K562 (cell line): Measurements from ENCODE around the gene KMT2D. TPM values are rescaled to one million over a fixed set of nuclear protein-coding genes. Genes with fewer than 3 reads are reported as not detected.
A peak's percentile ranks its signal among the peaks of the same experiment; 100 is the strongest.

Experiments used
- ATAC-seq: fragments of 200-7000 bp; cut with Tn5 transposase; 3 replicates; pipeline ENCODE4 v1.9.1; 2020; ENCODE audit warnings: moderate library complexity
- BruUV-seq: library from RNA; stranded (reverse); fragments of 400-500 nt; replicated peaks from 2 replicates; lab custom pipeline; 2021; lab: Mats Ljungman, UMichigan
- CTCF ChIA-PET: fragments of 300-600 bp; formaldehyde crosslinking; extraction: SDS; loops from one replicate; lab custom pipeline; 2021; ENCODE audit warnings: low intra/inter-chr PET ratio; lab: Yijun Ruan, JAX
- POLR2A ChIA-PET: fragments of 300-600, 350-650 bp; sonication (Branson Sonifier 250); formaldehyde crosslinking; extraction: SDS; loops from one replicate; lab custom pipeline; 2021; ENCODE audit warnings: antibody characterized with exemption, inconsistent platforms; lab: Yijun Ruan, JAX
- DNase-seq, 4 experiments: peaks; one replicate each; pipeline versions ENCODE4 v3.0.0 to v3.0.0-alpha.2; 2011 to 2018; ENCODE audit warnings: low spot score in 3 of 4, mixed read lengths in 3 of 4; ENCODE audit errors: extremely low read depth in 1 of 4
- FAIRE-seq: peaks from 2 replicates; lab custom pipeline; 2011; peaks lifted over from hg19 to GRCh38; lab: Jason Lieb, UNC
- H2AFZ ChIP-seq: 2 replicates; pipeline ENCODE4 v1.6.0; 2011; ENCODE audit warnings: low read depth, low read length, control low read depth, inconsistent platforms
- H3K27ac ChIP-seq: fragments of 200-600 bp; 3 replicates; pipeline ENCODE4 v1.8.0; 2011; ENCODE audit warnings: low read depth, mild to moderate bottlenecking, control low read depth, inconsistent platforms, low read length, moderate library complexity, mixed read lengths; ENCODE audit errors: extremely low read depth
- H3K27me3 ChIP-seq, 2 experiments: fragments of 300-600 bp in 1 of 2; 2 replicates in 1 of 2; 3 replicates in 1 of 2; pipeline versions ENCODE4 v1.6.0 to v1.8.0; 2011; ENCODE audit warnings: inconsistent platforms in 2 of 2, low read length in 2 of 2, mild to moderate bottlenecking in 1 of 2, mixed read lengths in 1 of 2, moderate library complexity in 1 of 2; ENCODE audit not compliant: control insufficient read depth in 2 of 2, insufficient read depth in 2 of 2
- H3K36me3 ChIP-seq: fragments of 300-600 bp; 3 replicates; pipeline ENCODE4 v1.8.0; 2011; ENCODE audit warnings: mild to moderate bottlenecking, low read length, inconsistent platforms; ENCODE audit not compliant: control insufficient read depth, insufficient read depth
- H3K4me1 ChIP-seq, 2 experiments: fragments of 200-600 bp in 1 of 2; replicated peaks in 1 of 2; 2 replicates in 1 of 2; 3 replicates in 1 of 2; pipeline versions ENCODE4 v1.5.1 to v1.8.0; 2011; ENCODE audit warnings: inconsistent platforms in 2 of 2, low read length in 2 of 2, mild to moderate bottlenecking in 1 of 2, mixed read lengths in 1 of 2, moderate library complexity in 1 of 2; ENCODE audit not compliant: control insufficient read depth in 2 of 2, insufficient read depth in 2 of 2
- H3K4me2 ChIP-seq: 2 replicates; pipeline ENCODE4 v1.6.1; 2011; ENCODE audit warnings: low read length, control low read depth, inconsistent platforms, mixed read lengths; ENCODE audit not compliant: insufficient read depth
- H3K4me3 ChIP-seq: fragments of 200-600 bp; sonication (generic), shearing (Covaris generic); 2 replicates; pipeline ENCODE4 v1.5.1; 2016; ENCODE audit warnings: control low read depth, inconsistent platforms
- H3K79me2 ChIP-seq: fragments of 200-600 bp; 3 replicates; pipeline ENCODE4 v1.8.0; 2011; ENCODE audit warnings: low read length, inconsistent platforms; ENCODE audit not compliant: control insufficient read depth, insufficient read depth
- H3K9ac ChIP-seq, 2 experiments: 2 replicates each; pipeline versions ENCODE4 v1.6.0 to v1.6.1; 2011; ENCODE audit warnings: low read depth in 2 of 2, low read length in 2 of 2, control low read depth in 1 of 2, inconsistent platforms in 1 of 2, mild to moderate bottlenecking in 1 of 2, mixed read lengths in 1 of 2; ENCODE audit not compliant: insufficient read depth in 1 of 2
- H3K9me1 ChIP-seq: one replicate; pipeline ENCODE4 v1.6.0; 2011; ENCODE audit warnings: inconsistent platforms, mild to moderate bottlenecking, low read length, moderate library complexity; ENCODE audit not compliant: control insufficient read depth, insufficient read depth
- H3K9me3 ChIP-seq: replicated peaks from 2 replicates; pipeline ENCODE4 v1.5.1; 2011; ENCODE audit warnings: low read depth, low read length, inconsistent platforms; ENCODE audit not compliant: control insufficient read depth, insufficient read depth
- H4K20me1 ChIP-seq: replicated peaks from 2 replicates; pipeline ENCODE4 v1.6.1; 2011; ENCODE audit warnings: low read length, inconsistent platforms, mixed read lengths; ENCODE audit not compliant: control insufficient read depth, insufficient read depth
- NRF1 ChIP-seq, 2 experiments: fragments of 450-650 bp; IDR thresholded peaks in 1 of 2; conservative IDR thresholded peaks in 1 of 2; 2 replicates each; pipeline ENCODE4 v1.6.1; 2014; ENCODE audit warnings: mild to moderate bottlenecking in 2 of 2
- POLR2G ChIP-seq: fragments of 200-400 bp; formaldehyde crosslinking; IDR thresholded peaks from 2 replicates; pipeline ENCODE4 v1.6.1; 2017; ENCODE audit warnings: low read depth, mild to moderate bottlenecking, antibody characterized with exemption, low read length, moderate library complexity
- RBFOX2 ChIP-seq: fragments of 200-400 bp; formaldehyde crosslinking; IDR thresholded peaks from 2 replicates; pipeline ENCODE4 v1.6.1; 2017; ENCODE audit warnings: low read depth, mild to moderate bottlenecking, low read length, moderate library complexity
- RNF219 ChIP-seq: fragments of 250-450 bp; sonication (Bioruptor Pico); IDR thresholded peaks from 2 replicates; pipeline ENCODE4 v1.5.0; 2022; ENCODE audit warnings: mild to moderate bottlenecking
- STAT5A ChIP-seq: IDR thresholded peaks from 2 replicates; pipeline ENCODE4 v1.6.1; 2012; ENCODE audit warnings: low read length, inconsistent platforms, borderline replicate concordance
- YY1 ChIP-seq, 3 experiments: IDR thresholded peaks; 2 replicates each; pipeline ENCODE4 v1.6.1; 2011; ENCODE audit warnings: low read length in 2 of 3, mild to moderate bottlenecking in 2 of 3, moderate library complexity in 2 of 3, borderline replicate concordance in 1 of 3, control low read depth in 1 of 3, low read depth in 1 of 3; ENCODE audit not compliant: insufficient read depth in 3 of 3, insufficient replicate concordance in 2 of 3, control insufficient read depth in 1 of 3, insufficient read length in 1 of 3; ENCODE audit errors: extremely low read depth in 1 of 3
- ZNF507 ChIP-seq: conservative IDR thresholded peaks from 2 replicates; pipeline ENCODE4 v1.6.1; 2017; ENCODE audit warnings: missing genetic modification characterization, missing compliant biosample characterization
- ZNF717 ChIP-seq: fragments of 250-450 bp; sonication (Bioruptor Pico); IDR thresholded peaks from 2 replicates; pipeline ENCODE4 v1.5.0; 2021
- whole genome bisulfite sequencing: fragments of 100-300 bp; shearing (Covaris generic); methylation state at CpG from one replicate; pipeline ENCODE4 v1.1.6; 2016; ENCODE audit warnings: low coverage, mixed read lengths; ENCODE audit not compliant: insufficient coverage; ENCODE audit errors: missing lambda C conversion rate; 5-methylcytosine and 5-hydroxymethylcytosine counted together
- in situ Hi-C: fragments of 300-500 bp; cut with MboI; formaldehyde crosslinking; loops from 4 replicates; pipeline ENCODE4 v1.15.0; 2018; ENCODE audit warnings: inconsistent platforms, mixed read lengths
- intact Hi-C: fragments of 100-400 bp; cut with micrococcal nuclease; formaldehyde crosslinking; loops from 2 replicates; pipeline ENCODE4 v1.14.2; 2022
- polyA plus RNA-seq, 8 experiments: library from polyadenylated mRNA; depleted of rRNA in 4 of 8; stranded (reverse) in 5 of 8; unstranded in 3 of 8; fragments of >200 nt; fragmentation: Nextera tagmentation in 2 of 8; fragmentation: Illumina TruSeq in 1 of 8; extraction: Ambion mirVana in 2 of 8; extraction: Trizol in 1 of 8; gene quantifications; 2 replicates each; pipeline versions ENCODE4 v1.2.1 to v1.2.3, GENCODE V29; 2011 to 2014; ENCODE audit warnings: inconsistent platforms in 1 of 8, missing spikeins in 1 of 8
- total RNA-seq, 7 experiments: library from RNA; depleted of rRNA in 6 of 7; stranded (reverse); fragments of >200 nt in 6 of 7; fragmentation: Illumina TruSeq in 2 of 7; extraction: Trizol in 2 of 7; gene quantifications; 2 replicates each; pipeline versions ENCODE4 v1.2.1 to v1.2.3, GENCODE V29; 2011 to 2021; ENCODE audit warnings: low replicate concordance in 1 of 7

Gene KMT2D
- total and polyA plus RNA-seq, 9 of the 15 experiments (the other 6 are each of a cell fraction or from before 2014, with no cell fraction given) = 0.22 to 93.7 (median 13.7) TPM

- WGBS = 94% methylated on average over 11 of the region's 18 CpGs
- no peak overlapping the region for H3K4me3 ChIP-seq
- POLR2A ChIA-PET = interaction anchor here (1.4 kb wide), 1 partner anchor 8 kb away, joined by 4 read pairs; no protein-coding TSS in a partner anchor
- peaks cover 32% of the 10 kb centered on the region for H3K79me2 ChIP-seq
- no peak overlapping the region for H3K4me2 ChIP-seq
- FAIRE-seq (no peak), DNase-seq (no peak), ATAC-seq (no peak)
- peaks cover 4 to 7% of the 10 kb centered on the region in 2 experiments; a peak in 2 of 5 replicates for H3K4me1 ChIP-seq
- TF ChIP-seq POLR2G (0 out of 2 replicates have a peak, but pooled peaks have one; percentile 31), RBFOX2 (peak; percentile 50; the same call in 1 of the 2 replicates), ZNF717 (CRISPR knock-in tag) (no peak)
- no peak overlapping the region for H2AFZ ChIP-seq
- no peaks in the 10 kb centered on the region for H3K27me3 ChIP-seq
- H3K36me3 ChIP-seq = peaks cover 95% of the 10 kb centered on the region
- CTCF ChIA-PET = no interaction called here
- no TSS peak for BruUV-seq
- no peak overlapping the region for H3K27ac ChIP-seq
- H3K9me3 ChIP-seq = no peaks in the 10 kb centered on the region
- peaks cover 4% of the 10 kb centered on the region for H3K9me1 ChIP-seq
- H3K9ac ChIP-seq = no peak overlapping the region
- intact Hi-C loops = no loop called here
- peaks cover 23% of the 10 kb centered on the region for H4K20me1 ChIP-seq
- in situ Hi-C loops = no loop called here
These were observed 9.2 kb downstream of the KMT2D start for GRCh38 chr12:49051373-49051764.

- no peaks in the 10 kb centered on the region for H3K9me3 ChIP-seq
- no peak overlapping the region for H3K9ac ChIP-seq
- H4K20me1 ChIP-seq = peaks cover 16% of the 10 kb centered on the region
- no peak overlapping the region for H3K4me2 ChIP-seq
- H3K4me3 ChIP-seq = no peak overlapping the region
- no peak for DNase-seq
- no TSS peak for BruUV-seq
- CTCF ChIA-PET = no interaction called here
- peaks cover 2 to 4% of the 10 kb centered on the region in 2 experiments; a peak in 2 of 5 replicates for H3K4me1 ChIP-seq
- peaks cover 2% of the 10 kb centered on the region for H3K9me1 ChIP-seq
- peaks cover 100% of the 10 kb centered on the region for H3K36me3 ChIP-seq
- POLR2A ChIA-PET = interaction anchor here (1.0 to 1.5 kb wide), 4 partner anchors 8 to 21 kb away, joined by 3 to 5 read pairs (median 4); no protein-coding TSS in a partner anchor
- in situ Hi-C loops (no loop called here), intact Hi-C loops (no loop called here)
- no peak overlapping the region for H2AFZ ChIP-seq
- no peak for FAIRE-seq
- H3K27ac ChIP-seq = no peak overlapping the region; the same call in 2 of the 3 replicates
- WGBS = 94% methylated on average over 12 of the region's 13 CpGs
- H3K27me3 ChIP-seq = no peaks in the 10 kb centered on the region
- H3K79me2 ChIP-seq = peaks cover 26% of the 10 kb centered on the region
- no peak for ATAC-seq
- no peak for TF ChIP-seq NRF1 (conservative IDR thresholded peaks at IDR 0.05 in 1 of 2, IDR thresholded peaks at IDR 0.05 in 1 of 2)
- TF ChIP-seq STAT5A = no peak
- no peak for TF ChIP-seq YY1 (IDR thresholded peaks at IDR 0.05; ENCODE audit: borderline replicate concordance in 1 of 3, control insufficient read depth in 1 of 3, extremely low read depth in 1 of 3, insufficient read depth in 3 of 3, insufficient read length in 1 of 3, insufficient replicate concordance in 2 of 3, low read depth in 1 of 3, low read length in 2 of 3)
- TF ChIP-seq RNF219 (CRISPR knock-in tag) = no peak
- no peak for TF ChIP-seq ZNF507 (tag)
- 0 out of 2 replicates have a peak, but pooled peaks have one; percentile 14 for TF ChIP-seq POLR2G
These were observed 9.9 kb downstream of the KMT2D start for GRCh38 chr12:49050507-49051372.
